Endothelial cell of umbilical vein (primary cell): ENCODE data around the gene ADAMTS17. TPM values are rescaled to one million over a fixed set of nuclear protein-coding genes. Genes with fewer than 3 reads are reported as not detected.

ENCODE experiments used
- BruUV-seq: library from RNA; stranded (reverse); fragments of 400-500 nt; replicated peaks from 2 replicates; lab custom pipeline; 2021; lab: Mats Ljungman, UMichigan
- CTCF ChIA-PET: fragments of 300-600, 350-600 bp; sonication (Branson Sonifier 250); formaldehyde crosslinking; loops from one replicate; lab custom pipeline; 2021; ENCODE audit warnings: antibody characterized with exemption, inconsistent platforms; lab: Charles Lee
- POLR2A ChIA-PET: fragments of 300-600, 350-600 bp; sonication (Branson Sonifier 250); formaldehyde crosslinking; loops from one replicate; lab custom pipeline; 2021; ENCODE audit warnings: antibody characterized with exemption, inconsistent platforms; lab: Charles Lee
- DNase-seq: peaks from one replicate; pipeline ENCODE4 v3.0.0-alpha.2; 2011; ENCODE audit warnings: low read depth, low spot score
- FAIRE-seq: peaks from 2 replicates; lab custom pipeline; 2011; peaks lifted over from hg19 to GRCh38; lab: Jason Lieb, UNC
- H2AFZ ChIP-seq: 2 replicates; pipeline ENCODE4 v1.6.0; 2012; ENCODE audit warnings: low read depth, low read length, control low read depth, inconsistent platforms
- H3K27ac ChIP-seq: 2 replicates; pipeline ENCODE4 v1.5.1; 2011; ENCODE audit warnings: low read depth, mild to moderate bottlenecking, control low read depth, low read length, moderate library complexity; ENCODE audit not compliant: insufficient read depth
- H3K27me3 ChIP-seq, 2 experiments: 2 replicates each; pipeline versions ENCODE4 v1.6.0 to v1.6.1; 2011; ENCODE audit warnings: low read length in 2 of 2, mixed read lengths in 1 of 2; ENCODE audit not compliant: control insufficient read depth in 2 of 2, insufficient read depth in 2 of 2
- H3K36me3 ChIP-seq, 2 experiments: 2 replicates in 1 of 2; 3 replicates in 1 of 2; pipeline ENCODE4 v1.5.1; 2011; ENCODE audit warnings: low read length in 2 of 2, mild to moderate bottlenecking in 1 of 2, moderate library complexity in 1 of 2; ENCODE audit not compliant: control insufficient read depth in 2 of 2, insufficient read depth in 2 of 2; ENCODE audit errors: extremely low read depth in 1 of 2
- H3K4me1 ChIP-seq: 3 replicates; pipeline ENCODE4 v1.5.1; 2011; ENCODE audit warnings: mild to moderate bottlenecking, low read length; ENCODE audit not compliant: control insufficient read depth, insufficient read depth; ENCODE audit errors: extremely low read depth
- H3K4me2 ChIP-seq: 2 replicates; pipeline ENCODE4 v1.6.1; 2011; ENCODE audit warnings: low read length, control low read depth, mixed read lengths; ENCODE audit not compliant: insufficient read depth
- H3K4me3 ChIP-seq, 3 experiments: fragments of 200-600 bp in 1 of 3; sonication (generic), shearing (Covaris generic) in 1 of 3; replicated peaks in 1 of 3; 2 replicates each; pipeline ENCODE4 v1.5.1; 2011 to 2016; ENCODE audit warnings: control low read depth in 3 of 3, low read length in 3 of 3, mild to moderate bottlenecking in 2 of 3, inconsistent platforms in 1 of 3, low read depth in 1 of 3, moderate library complexity in 1 of 3; ENCODE audit not compliant: insufficient read depth in 1 of 3
- H3K79me2 ChIP-seq: 2 replicates; pipeline ENCODE4 v1.6.0; 2012; ENCODE audit warnings: low read length, inconsistent platforms; ENCODE audit not compliant: control insufficient read depth, insufficient read depth
- H3K9ac ChIP-seq: replicated peaks from 2 replicates; pipeline ENCODE3; 2011; ENCODE audit warnings: low read length, control low read depth; ENCODE audit not compliant: insufficient read depth; ENCODE audit errors: extremely low read depth
- H3K9me1 ChIP-seq: replicated peaks from 3 replicates; pipeline ENCODE4 v1.6.0; 2011; ENCODE audit warnings: mild to moderate bottlenecking, low read length; ENCODE audit not compliant: control insufficient read depth, insufficient read depth; ENCODE audit errors: extremely low read depth
- H3K9me3 ChIP-seq: replicated peaks from 2 replicates; pipeline ENCODE4 v1.5.1; 2012; ENCODE audit warnings: low read length, inconsistent platforms; ENCODE audit not compliant: control insufficient read depth, insufficient read depth
- H4K20me1 ChIP-seq: replicated peaks from 2 replicates; pipeline ENCODE3; 2011; ENCODE audit warnings: mild to moderate bottlenecking, low read length; ENCODE audit not compliant: control insufficient read depth, insufficient read depth; ENCODE audit errors: extremely low read depth
- EZH2 ChIP-seq: IDR thresholded peaks from 2 replicates; pipeline ENCODE4 v1.6.1; 2012; ENCODE audit warnings: borderline replicate concordance, low read depth, mild to moderate bottlenecking, moderate library complexity, low read length, inconsistent platforms; ENCODE audit not compliant: severe bottlenecking
- FOS ChIP-seq: IDR thresholded peaks from 2 replicates; pipeline ENCODE4 v1.6.1; 2011; ENCODE audit warnings: mild to moderate bottlenecking, low read length, moderate library complexity, borderline replicate concordance; ENCODE audit not compliant: insufficient read depth
- GATA2 ChIP-seq: IDR thresholded peaks from 2 replicates; pipeline ENCODE4 v1.7.0; 2011; ENCODE audit warnings: low read depth, mild to moderate bottlenecking, moderate library complexity, mixed read lengths, low read length; ENCODE audit not compliant: insufficient read length, insufficient read depth
- JUN ChIP-seq: IDR thresholded peaks from 2 replicates; pipeline ENCODE4 v1.6.1; 2011; ENCODE audit warnings: borderline replicate concordance, low read depth; ENCODE audit not compliant: insufficient read length, insufficient read depth
- MYC ChIP-seq: IDR thresholded peaks from one replicate; pipeline ENCODE4 v1.6.1; 2011; ENCODE audit warnings: mild to moderate bottlenecking, low read depth, low read length
- POLR2A ChIP-seq: IDR thresholded peaks from 2 replicates; pipeline ENCODE4 v1.6.1; 2012; ENCODE audit warnings: low read depth, mild to moderate bottlenecking, control low read depth, low read length
- POLR2AphosphoS5 ChIP-seq: IDR thresholded peaks from 2 replicates; pipeline ENCODE4 v1.6.1; 2012; ENCODE audit warnings: low read depth, mild to moderate bottlenecking, control low read depth, low read length, moderate library complexity; ENCODE audit not compliant: insufficient read depth
- dilution Hi-C: fragments of 300-500 bp; cut with MboI; formaldehyde crosslinking; loops from one replicate; pipeline ENCODE4 v1.15.0; 2019; ENCODE audit warnings: low sequenced_read_pairs; ENCODE audit not compliant: extremely low pct_ligation_motif_present
- intact Hi-C: fragments of 100-400 bp; cut with micrococcal nuclease; formaldehyde crosslinking; loops from one replicate; pipeline ENCODE4 v1.10.0; 2022
- polyA plus RNA-seq, 4 experiments: library from polyadenylated mRNA; depleted of rRNA in 3 of 4; stranded (reverse) in 3 of 4; unstranded in 1 of 4; fragments of >200 nt; gene quantifications; 2 replicates each; pipeline versions ENCODE4 v1.2.1 to v1.2.3, GENCODE V29; 2011 to 2012; ENCODE audit warnings: missing spikeins in 1 of 4
- total RNA-seq: library from RNA; stranded (reverse); gene quantifications from 2 replicates; pipeline ENCODE4 v1.2.3, GENCODE V29; 2021
- TF ChIP-seq, protein P1 (sequence below), 2 donors: IDR thresholded peaks; 1 replicate in 1 of 2; 2 replicates in 1 of 2; pipeline ENCODE4 v1.5.1; 2011; ENCODE audit warnings: low read length in 2 of 2, mild to moderate bottlenecking in 2 of 2, moderate library complexity in 2 of 2, control low read depth in 1 of 2, inconsistent platforms in 1 of 2, low read depth in 1 of 2; ENCODE audit not compliant: insufficient read depth in 1 of 2; ENCODE audit errors: extremely low read depth in 1 of 2
- TF ChIP-seq, protein P2 (sequence below): IDR thresholded peaks from 2 replicates; pipeline ENCODE4 v1.6.1; 2011; ENCODE audit not compliant: insufficient read depth, insufficient read length

The ADAMTS17 gene
- total and polyA plus RNA-seq, 2 donors (not counting 3 experiments of a cell fraction or from before 2014, with no cell fraction given) = 0.12 TPM; not detected in 1

GRCh38 chr15:100244796-100245486 lies 96.8 kb downstream of the ADAMTS17 start:
- H4K20me1 ChIP-seq = no peaks in the 10 kb centered on the region
- no peak overlapping the region for H3K27ac ChIP-seq
- no peaks in the 10 kb centered on the region for H3K4me1 ChIP-seq
- H3K36me3 ChIP-seq = no peaks in the 10 kb centered on the region
- CTCF ChIA-PET = no interaction called here
- peaks cover 3% of the 10 kb centered on the region for H3K9me3 ChIP-seq
- no peak for TF ChIP-seq JUN
- no peak for TF ChIP-seq POLR2AphosphoS5
- TF ChIP-seq FOS = no peak
- no peak for TF ChIP-seq EZH2
- no peak for TF ChIP-seq MYC
- TF ChIP-seq, protein P1, sequence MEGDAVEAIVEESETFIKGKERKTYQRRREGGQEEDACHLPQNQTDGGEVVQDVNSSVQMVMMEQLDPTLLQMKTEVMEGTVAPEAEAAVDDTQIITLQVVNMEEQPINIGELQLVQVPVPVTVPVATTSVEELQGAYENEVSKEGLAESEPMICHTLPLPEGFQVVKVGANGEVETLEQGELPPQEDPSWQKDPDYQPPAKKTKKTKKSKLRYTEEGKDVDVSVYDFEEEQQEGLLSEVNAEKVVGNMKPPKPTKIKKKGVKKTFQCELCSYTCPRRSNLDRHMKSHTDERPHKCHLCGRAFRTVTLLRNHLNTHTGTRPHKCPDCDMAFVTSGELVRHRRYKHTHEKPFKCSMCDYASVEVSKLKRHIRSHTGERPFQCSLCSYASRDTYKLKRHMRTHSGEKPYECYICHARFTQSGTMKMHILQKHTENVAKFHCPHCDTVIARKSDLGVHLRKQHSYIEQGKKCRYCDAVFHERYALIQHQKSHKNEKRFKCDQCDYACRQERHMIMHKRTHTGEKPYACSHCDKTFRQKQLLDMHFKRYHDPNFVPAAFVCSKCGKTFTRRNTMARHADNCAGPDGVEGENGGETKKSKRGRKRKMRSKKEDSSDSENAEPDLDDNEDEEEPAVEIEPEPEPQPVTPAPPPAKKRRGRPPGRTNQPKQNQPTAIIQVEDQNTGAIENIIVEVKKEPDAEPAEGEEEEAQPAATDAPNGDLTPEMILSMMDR (IDR thresholded peaks at IDR 0.05; ENCODE audit: extremely low read depth in 1 of 2, insufficient read depth in 1 of 2, low read depth in 1 of 2, low read length in 2 of 2) = no peak
- no peak for TF ChIP-seq POLR2A
- no peak for TF ChIP-seq GATA2
- TF ChIP-seq, protein P2, sequence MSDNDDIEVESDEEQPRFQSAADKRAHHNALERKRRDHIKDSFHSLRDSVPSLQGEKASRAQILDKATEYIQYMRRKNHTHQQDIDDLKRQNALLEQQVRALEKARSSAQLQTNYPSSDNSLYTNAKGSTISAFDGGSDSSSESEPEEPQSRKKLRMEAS = no peak
- no peaks in the 10 kb centered on the region for H3K27me3 ChIP-seq
- H3K9ac ChIP-seq = no peak overlapping the region
- DNase-seq (no peak), FAIRE-seq (no peak)
- H3K9me1 ChIP-seq = no peaks in the 10 kb centered on the region
- H3K4me2 ChIP-seq = no peak overlapping the region
- BruUV-seq = no TSS peak
- no peaks in the 10 kb centered on the region for H3K79me2 ChIP-seq
- no peak overlapping the region for H3K4me3 ChIP-seq
- H2AFZ ChIP-seq = no peak overlapping the region
- dilution Hi-C loops (no loop called here), intact Hi-C loops (no loop called here)
- POLR2A ChIA-PET = no interaction called here
